Uterus (tissue), 2 donors: Measurements from ENCODE around the gene TBC1D10A.

Source experiments
- POLR2A ChIP-seq, 2 donors: fragments of 450-650 bp; IDR thresholded peaks; one replicate each; pipeline ENCODE4 v1.6.1; 2016; ENCODE audit warnings: antibody characterized with exemption in 2 of 2, mild to moderate bottlenecking in 1 of 2, moderate library complexity in 1 of 2
- TF ChIP-seq, protein P1 (sequence below), 4 experiments: fragments of 200-600 bp in 2 of 4; fragments of 450-650 bp in 2 of 4; sonication (generic) in 2 of 4; IDR thresholded peaks; one replicate each; pipeline ENCODE4 v1.5.1; 2016 to 2019; ENCODE audit warnings: antibody characterized with exemption in 4 of 4, mild to moderate bottlenecking in 2 of 4, moderate library complexity in 1 of 4

DNA sequence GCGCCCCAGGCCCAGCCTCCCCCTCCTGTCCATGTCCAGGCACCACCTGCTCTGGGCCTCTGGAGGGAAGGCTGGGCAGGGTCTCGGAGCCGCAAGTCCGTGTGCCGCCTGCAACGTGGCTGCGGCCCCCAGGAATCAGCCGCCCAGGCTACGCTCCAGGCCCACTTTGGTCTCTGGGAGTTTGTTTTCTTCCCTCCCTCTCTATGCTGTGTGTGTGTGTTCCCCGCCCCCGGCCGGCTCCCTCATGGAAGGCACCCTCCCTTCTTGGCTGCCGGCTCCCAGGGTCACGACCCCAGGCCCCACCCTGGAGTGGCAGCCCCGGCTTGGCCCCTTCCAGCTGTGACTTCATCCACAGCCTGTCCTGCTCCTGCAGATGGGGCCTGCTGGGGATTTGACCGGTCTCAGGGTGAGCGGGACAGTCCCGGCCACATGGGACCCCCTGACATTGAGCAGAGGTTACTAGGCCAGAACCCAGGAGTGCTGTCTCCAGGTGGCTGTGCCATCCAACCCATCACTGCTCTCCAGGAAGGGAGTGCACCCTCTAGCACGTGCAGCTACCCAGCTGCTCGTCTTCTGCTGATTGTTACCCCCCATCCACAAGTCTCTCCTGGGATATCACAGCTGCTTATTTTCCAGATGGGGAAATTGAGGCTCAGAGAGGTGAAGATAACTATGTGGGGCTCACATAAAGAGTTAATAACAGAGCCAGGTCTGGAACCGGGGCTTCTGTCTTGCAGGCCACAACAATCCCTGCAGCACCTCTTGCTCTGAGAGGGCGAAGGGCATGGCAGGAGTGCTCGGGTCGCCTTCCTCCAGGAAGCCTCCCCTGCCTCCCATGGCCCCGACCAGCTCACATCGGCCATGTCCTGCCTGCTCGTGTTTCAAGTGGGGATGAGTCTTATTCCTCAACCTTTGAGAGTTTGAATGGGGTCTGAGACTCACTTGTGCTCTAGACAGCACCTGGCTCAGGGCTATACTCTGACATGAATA, 77.4 kb downstream of the TBC1D10A start:
- TF ChIP-seq, protein P1, sequence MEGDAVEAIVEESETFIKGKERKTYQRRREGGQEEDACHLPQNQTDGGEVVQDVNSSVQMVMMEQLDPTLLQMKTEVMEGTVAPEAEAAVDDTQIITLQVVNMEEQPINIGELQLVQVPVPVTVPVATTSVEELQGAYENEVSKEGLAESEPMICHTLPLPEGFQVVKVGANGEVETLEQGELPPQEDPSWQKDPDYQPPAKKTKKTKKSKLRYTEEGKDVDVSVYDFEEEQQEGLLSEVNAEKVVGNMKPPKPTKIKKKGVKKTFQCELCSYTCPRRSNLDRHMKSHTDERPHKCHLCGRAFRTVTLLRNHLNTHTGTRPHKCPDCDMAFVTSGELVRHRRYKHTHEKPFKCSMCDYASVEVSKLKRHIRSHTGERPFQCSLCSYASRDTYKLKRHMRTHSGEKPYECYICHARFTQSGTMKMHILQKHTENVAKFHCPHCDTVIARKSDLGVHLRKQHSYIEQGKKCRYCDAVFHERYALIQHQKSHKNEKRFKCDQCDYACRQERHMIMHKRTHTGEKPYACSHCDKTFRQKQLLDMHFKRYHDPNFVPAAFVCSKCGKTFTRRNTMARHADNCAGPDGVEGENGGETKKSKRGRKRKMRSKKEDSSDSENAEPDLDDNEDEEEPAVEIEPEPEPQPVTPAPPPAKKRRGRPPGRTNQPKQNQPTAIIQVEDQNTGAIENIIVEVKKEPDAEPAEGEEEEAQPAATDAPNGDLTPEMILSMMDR (IDR thresholded peaks at IDR 0.05): no peak
- TF ChIP-seq POLR2A (IDR thresholded peaks at IDR 0.05): no peak
